ENCODE results near the gene TAF11L9.

GRCh38 chr5:17620627-17621026 lies 26.4 kb upstream of the TAF11L9 start:
- TF ChIP-seq CTCF (IDR thresholded peaks at IDR 0.05; ENCODE audit: low read length) (peak; percentile 50; the same call in 1 of the 2 replicates), EZH2 (IDR thresholded peaks at IDR 0.05; ENCODE audit: borderline replicate concordance, low read length) (no peak)

Measured in OCI-LY1 (cell line).